Measurements from ENCODE around the gene BEAN1.

BEAN1 gene, protein sequence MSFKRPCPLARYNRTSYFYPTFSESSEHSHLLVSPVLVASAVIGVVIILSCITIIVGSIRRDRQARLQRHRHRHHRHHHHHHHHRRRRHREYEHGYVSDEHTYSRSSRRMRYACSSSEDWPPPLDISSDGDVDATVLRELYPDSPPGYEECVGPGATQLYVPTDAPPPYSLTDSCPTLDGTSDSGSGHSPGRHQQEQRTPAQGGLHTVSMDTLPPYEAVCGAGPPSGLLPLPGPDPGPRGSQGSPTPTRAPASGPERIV

DNA sequence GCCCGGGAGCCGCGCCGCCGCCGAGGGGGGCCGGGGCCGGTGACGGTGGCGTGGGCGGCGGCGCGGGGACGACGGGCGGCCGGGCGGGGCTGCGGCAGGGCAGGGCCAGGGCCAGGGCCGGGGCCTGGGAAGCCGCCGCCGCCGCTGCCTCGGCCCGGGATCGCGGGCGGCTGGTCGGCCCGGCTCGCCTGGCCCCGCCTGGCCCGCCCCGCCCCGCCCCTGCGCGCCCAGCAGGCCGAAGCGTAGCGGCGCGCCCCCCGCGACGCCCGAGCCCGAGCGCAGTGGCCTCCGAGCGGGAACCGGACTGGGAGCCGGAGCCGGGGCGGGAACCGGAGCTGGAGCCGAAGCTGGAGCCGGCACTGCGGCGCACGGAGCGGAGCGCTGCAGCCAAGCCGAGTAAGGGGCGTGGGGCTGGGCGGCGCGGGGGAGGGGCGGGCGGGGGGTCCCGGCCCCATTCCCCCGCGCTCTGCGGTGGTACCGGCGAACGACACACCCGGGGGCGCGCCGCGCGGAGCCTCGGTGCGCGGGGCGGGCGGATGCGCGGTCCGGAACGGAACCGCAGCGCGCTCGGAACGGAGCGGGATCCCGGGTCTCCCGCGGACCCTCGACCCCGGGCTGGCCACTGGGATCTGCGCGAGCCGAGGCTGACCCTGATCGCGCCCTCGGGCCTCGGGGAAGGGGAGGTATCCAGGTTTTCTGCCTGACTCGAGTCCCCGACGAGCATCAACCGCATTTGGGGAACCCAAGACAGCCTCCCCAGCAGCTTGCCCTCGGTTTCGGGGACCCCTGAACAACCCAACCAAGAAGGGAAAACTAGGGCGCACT lies at the start of gene BEAN1:
Gene BEAN1 (plus strand): TSS at position 260 of the 825 bp plus-strand sequence. CDS start 10,382 bp downstream, outside the sequence.
- DNase-seq (ENCODE audit: extremely low read depth, low read depth): no peak
- TF ChIP-seq CTCF (IDR thresholded peaks at IDR 0.05; ENCODE audit: low read depth, low read length, missing control alignments): no peak
- H3K4me3 ChIP-seq (replicated peaks; ENCODE audit: low read depth, low read length): peak within 1 kb of the TSS; percentile 19; the same call in 1 of the 2 replicates

DNA sequence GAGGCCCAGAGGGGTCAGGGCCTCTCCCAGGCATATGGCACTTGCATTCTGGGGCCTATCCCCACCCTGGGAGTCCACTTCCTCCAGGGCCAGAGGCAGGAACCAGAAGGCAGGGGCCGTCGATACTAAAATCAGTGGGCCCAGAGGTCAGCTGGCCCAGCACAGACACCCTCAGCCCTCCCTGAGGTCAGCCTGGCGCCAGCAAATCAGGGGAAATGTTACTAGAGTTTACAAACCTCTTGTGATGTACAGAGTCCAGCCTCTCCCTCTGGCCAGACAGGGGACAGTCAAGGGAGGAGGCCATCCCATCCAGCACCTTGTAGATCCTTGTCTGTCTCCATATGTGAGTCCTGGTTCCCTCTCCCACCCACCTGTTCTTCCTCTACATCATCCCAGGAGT lies 49.8 kb upstream of the BEAN1 start:
- DNase-seq (ENCODE audit: extremely low read depth, low read depth): no peak
- H3K4me3 ChIP-seq (replicated peaks; ENCODE audit: low read depth, low read length): no peak overlapping the region
- TF ChIP-seq CTCF (IDR thresholded peaks at IDR 0.05; ENCODE audit: low read depth, low read length, missing control alignments): no peak

DNA sequence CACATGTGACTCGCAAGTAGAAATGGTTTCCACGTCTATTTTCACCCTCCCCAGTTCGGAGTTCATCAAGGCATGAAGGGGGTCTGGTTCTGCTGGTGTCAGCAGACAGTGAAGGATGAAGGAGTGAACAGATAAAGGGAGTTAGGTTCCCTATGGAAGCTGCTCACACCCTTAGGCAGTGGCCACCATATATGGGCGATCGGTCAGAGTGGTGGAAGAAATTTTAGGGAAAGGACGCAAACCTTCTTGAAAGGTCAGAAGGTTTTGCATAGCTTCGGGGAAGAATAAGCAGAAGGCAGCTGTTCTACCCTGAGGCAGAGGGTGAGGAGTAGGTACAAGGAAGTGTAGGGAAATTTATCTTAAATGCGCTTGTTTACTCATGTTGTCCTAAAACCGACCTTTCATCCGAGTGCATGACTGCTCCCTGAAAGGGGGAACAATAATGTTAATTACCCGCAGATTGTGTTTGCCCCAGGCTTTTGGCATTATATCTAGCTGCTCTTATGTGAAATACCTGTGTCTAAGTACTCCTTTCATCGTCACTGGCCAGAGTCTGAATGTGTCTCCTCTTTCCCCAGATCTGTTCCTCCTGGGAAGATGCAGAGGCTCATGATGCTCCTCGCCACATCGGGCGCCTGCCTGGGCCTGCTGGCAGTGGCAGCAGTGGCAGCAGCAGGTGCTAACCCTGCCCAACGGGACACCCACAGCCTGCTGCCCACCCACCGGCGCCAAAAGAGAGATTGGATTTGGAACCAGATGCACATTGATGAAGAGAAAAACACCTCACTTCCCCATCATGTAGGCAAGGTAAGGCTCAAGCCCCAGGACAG lies 48.1 kb upstream of the BEAN1 start:
- no peak for TF ChIP-seq CTCF (IDR thresholded peaks at IDR 0.05; ENCODE audit: low read depth, low read length, missing control alignments)
- no peak for DNase-seq (ENCODE audit: extremely low read depth, low read depth)

DNA sequence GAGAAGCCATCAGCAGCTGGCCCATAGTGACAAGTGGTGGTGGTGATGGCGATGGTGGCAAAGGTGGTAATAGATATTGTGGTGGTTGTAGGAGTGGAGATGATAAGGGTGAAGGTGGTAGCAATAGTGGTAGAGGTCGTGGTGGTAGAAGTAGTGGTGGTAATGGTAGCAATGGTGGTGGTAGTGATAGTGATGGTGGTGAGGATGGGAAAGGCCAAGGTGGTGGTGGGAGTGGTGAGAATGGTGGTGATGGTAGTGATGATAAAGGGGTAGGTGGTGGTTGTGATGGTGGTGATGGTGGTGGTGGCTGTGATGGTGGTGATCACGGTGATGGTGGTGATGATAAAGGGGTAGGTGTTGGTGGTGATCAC lies 47.5 kb upstream of the BEAN1 start:
- no peak for TF ChIP-seq CTCF (IDR thresholded peaks at IDR 0.05; ENCODE audit: low read depth, low read length, missing control alignments)
- DNase-seq (ENCODE audit: extremely low read depth, low read depth): no peak
- no peak overlapping the region for H3K4me3 ChIP-seq (replicated peaks; ENCODE audit: low read depth, low read length)

More for the DNA sequence above, 48.1 kb upstream of the BEAN1 start:
- no peak overlapping the region for H3K4me3 ChIP-seq (replicated peaks; ENCODE audit: low read depth, low read length)

DNA sequence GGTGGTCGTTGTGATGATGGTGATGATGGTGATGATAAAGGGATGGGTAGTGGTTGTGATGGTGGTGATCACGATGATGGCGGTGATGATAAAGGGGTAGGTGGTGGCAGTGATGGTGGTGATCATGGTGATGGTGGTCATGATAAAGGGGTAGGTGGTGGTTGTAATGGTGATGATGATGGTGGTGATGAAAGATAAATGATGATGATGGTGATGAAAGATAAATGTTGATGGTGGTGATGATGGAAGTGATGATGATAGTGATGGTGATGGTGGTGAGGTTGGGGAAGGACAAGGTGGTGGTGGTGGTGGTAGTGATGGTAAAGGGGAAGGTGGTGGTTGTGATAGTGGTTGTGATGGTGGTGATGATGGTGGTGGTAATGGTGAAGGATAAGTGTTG lies 46.7 kb upstream of the BEAN1 start:
- DNase-seq (ENCODE audit: extremely low read depth, low read depth): no peak
- no peak overlapping the region for H3K4me3 ChIP-seq (replicated peaks; ENCODE audit: low read depth, low read length)

More for the DNA sequence above, 46.7 kb upstream of the BEAN1 start:
- no peak for TF ChIP-seq CTCF (IDR thresholded peaks at IDR 0.05; ENCODE audit: low read depth, low read length, missing control alignments)

All from HFF-Myc (cell line).